GM12892 (cell line): ENCODE measurements around the gene TRMT44.

ENCODE experiments used
- DNase-seq: peaks from one replicate; pipeline ENCODE4 v3.0.0; 2011; ENCODE audit not compliant: insufficient read length
- FAIRE-seq: peaks from 2 replicates; lab custom pipeline; 2011; peaks lifted over from hg19 to GRCh38; lab: Jason Lieb, UNC
- POLR2A ChIP-seq: IDR thresholded peaks from 2 replicates; pipeline ENCODE4 v1.6.1; 2011; ENCODE audit warnings: low read depth, low read length, control low read depth
- POLR2AphosphoS5 ChIP-seq: IDR thresholded peaks from 2 replicates; pipeline ENCODE4 v1.6.1; 2011; ENCODE audit warnings: low read depth, low read length, control low read depth
- TAF1 ChIP-seq: IDR thresholded peaks from 2 replicates; pipeline ENCODE4 v1.6.1; 2011; ENCODE audit warnings: low read depth, mild to moderate bottlenecking, control low read depth, low read length, borderline replicate concordance

The TRMT44 gene

GRCh38 chr4:8427262-8427661 lies 13.3 kb upstream of the TRMT44 start:
- FAIRE-seq (no peak), DNase-seq (no peak)
- no peak for TF ChIP-seq POLR2AphosphoS5
- TF ChIP-seq POLR2A = no peak
- no peak for TF ChIP-seq TAF1

GRCh38 chr4:8427761-8428287 lies 12.8 kb upstream of the TRMT44 start:
- no peak for TF ChIP-seq POLR2A
- no peak for TF ChIP-seq TAF1
- no peak for TF ChIP-seq POLR2AphosphoS5
- FAIRE-seq (no peak), DNase-seq (no peak)

GRCh38 chr4:8428288-8429097 lies 12.1 kb upstream of the TRMT44 start:
- DNase-seq (peak; percentile 90), FAIRE-seq (peak; percentile 97)
- TF ChIP-seq TAF1 (peak; percentile 45; the same call in 1 of the 2 replicates), POLR2AphosphoS5 (peak; percentile 48; the same call in 1 of the 2 replicates), POLR2A (peak; percentile 74; the same call in 1 of the 2 replicates)

- DNase-seq (no peak), FAIRE-seq (no peak)
- TF ChIP-seq POLR2AphosphoS5 (no peak), TAF1 (no peak)
Measured at GRCh38 chr4:8431553-8431952, 9.0 kb upstream of the TRMT44 start.

- no peak for TF ChIP-seq POLR2AphosphoS5
- no peak for TF ChIP-seq TAF1
- no peak for TF ChIP-seq POLR2A
- FAIRE-seq (no peak), DNase-seq (no peak)
Measured at GRCh38 chr4:8433136-8433535, 7.4 kb upstream of the TRMT44 start.

GRCh38 chr4:8434251-8435073 lies 6.1 kb upstream of the TRMT44 start:
- FAIRE-seq = no peak
- DNase-seq = no peak
- TF ChIP-seq POLR2AphosphoS5 = no peak
- TF ChIP-seq TAF1 = no peak
- no peak for TF ChIP-seq POLR2A

- TF ChIP-seq TAF1 (no peak), POLR2A (peak; percentile 67), POLR2AphosphoS5 (no peak)
- FAIRE-seq (peak; percentile 84), DNase-seq (peak; percentile 39)
Measured at GRCh38 chr4:8435656-8436121, 4.9 kb upstream of the TRMT44 start.

GRCh38 chr4:8437281-8437680 lies 3.3 kb upstream of the TRMT44 start:
- FAIRE-seq = no peak
- TF ChIP-seq TAF1 = no peak
- TF ChIP-seq POLR2A = no peak
- no peak for DNase-seq

- no peak for DNase-seq
- TF ChIP-seq POLR2A (no peak), POLR2AphosphoS5 (no peak), TAF1 (no peak)
- no peak for FAIRE-seq
Measured at GRCh38 chr4:8438743-8439142, 1.8 kb upstream of the TRMT44 start.

GRCh38 chr4:8439168-8439567 lies 1.4 kb upstream of the TRMT44 start:
- TF ChIP-seq POLR2A (no peak), TAF1 (no peak)
- no peak for FAIRE-seq
- DNase-seq = no peak

GRCh38 chr4:8439914-8440491 lies 574 bp upstream of the TRMT44 start:
- DNase-seq = no peak
- TF ChIP-seq TAF1 (no peak), POLR2AphosphoS5 (no peak), POLR2A (no peak)
- no peak for FAIRE-seq

GRCh38 chr4:8441499-8442091 lies 1.0 kb downstream of the TRMT44 start:
- FAIRE-seq = no peak
- no peak for DNase-seq
- TF ChIP-seq POLR2AphosphoS5 (no peak), POLR2A (no peak), TAF1 (no peak)
